ENCODE results near the gene OTUD1.

DNA sequence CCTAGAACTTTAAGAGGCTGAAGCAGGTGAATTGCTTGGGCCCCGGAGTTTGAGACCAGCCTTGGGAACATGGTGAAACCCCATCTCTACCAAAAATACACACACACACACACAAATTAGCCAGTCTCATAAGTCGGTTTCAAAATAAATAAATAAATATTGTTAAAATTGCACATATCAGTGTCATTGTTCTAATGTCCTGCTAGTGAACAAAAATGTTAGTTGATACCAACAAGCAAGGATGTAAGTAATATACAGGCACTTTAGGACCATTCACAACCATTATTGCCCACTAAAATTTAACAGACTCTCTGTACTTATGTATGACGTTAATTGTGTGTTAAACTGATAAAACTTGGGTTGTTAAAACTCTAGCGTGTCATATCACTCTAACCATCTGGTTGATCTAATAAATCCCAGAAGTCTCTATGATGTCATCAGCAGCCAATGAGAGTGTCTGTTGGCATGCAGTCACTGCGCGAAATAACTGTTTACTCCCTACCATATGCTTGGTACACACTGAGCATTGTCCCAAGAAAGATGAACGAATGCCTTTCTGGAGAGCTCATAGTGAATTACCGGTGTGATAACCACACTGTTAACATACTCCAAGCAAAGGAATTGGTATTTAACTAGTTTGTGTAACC, 30.4 kb upstream of the OTUD1 start:
- TF ChIP-seq, protein P1, sequence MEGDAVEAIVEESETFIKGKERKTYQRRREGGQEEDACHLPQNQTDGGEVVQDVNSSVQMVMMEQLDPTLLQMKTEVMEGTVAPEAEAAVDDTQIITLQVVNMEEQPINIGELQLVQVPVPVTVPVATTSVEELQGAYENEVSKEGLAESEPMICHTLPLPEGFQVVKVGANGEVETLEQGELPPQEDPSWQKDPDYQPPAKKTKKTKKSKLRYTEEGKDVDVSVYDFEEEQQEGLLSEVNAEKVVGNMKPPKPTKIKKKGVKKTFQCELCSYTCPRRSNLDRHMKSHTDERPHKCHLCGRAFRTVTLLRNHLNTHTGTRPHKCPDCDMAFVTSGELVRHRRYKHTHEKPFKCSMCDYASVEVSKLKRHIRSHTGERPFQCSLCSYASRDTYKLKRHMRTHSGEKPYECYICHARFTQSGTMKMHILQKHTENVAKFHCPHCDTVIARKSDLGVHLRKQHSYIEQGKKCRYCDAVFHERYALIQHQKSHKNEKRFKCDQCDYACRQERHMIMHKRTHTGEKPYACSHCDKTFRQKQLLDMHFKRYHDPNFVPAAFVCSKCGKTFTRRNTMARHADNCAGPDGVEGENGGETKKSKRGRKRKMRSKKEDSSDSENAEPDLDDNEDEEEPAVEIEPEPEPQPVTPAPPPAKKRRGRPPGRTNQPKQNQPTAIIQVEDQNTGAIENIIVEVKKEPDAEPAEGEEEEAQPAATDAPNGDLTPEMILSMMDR (IDR thresholded peaks at IDR 0.05), result no peak
- TF ChIP-seq POLR2AphosphoS5 (IDR thresholded peaks at IDR 0.05; ENCODE audit: insufficient read depth in 1 of 2, low read depth in 1 of 2), result no peak
